ENCODE results near the gene SLC25A1.

Gene SLC25A1

DNA sequence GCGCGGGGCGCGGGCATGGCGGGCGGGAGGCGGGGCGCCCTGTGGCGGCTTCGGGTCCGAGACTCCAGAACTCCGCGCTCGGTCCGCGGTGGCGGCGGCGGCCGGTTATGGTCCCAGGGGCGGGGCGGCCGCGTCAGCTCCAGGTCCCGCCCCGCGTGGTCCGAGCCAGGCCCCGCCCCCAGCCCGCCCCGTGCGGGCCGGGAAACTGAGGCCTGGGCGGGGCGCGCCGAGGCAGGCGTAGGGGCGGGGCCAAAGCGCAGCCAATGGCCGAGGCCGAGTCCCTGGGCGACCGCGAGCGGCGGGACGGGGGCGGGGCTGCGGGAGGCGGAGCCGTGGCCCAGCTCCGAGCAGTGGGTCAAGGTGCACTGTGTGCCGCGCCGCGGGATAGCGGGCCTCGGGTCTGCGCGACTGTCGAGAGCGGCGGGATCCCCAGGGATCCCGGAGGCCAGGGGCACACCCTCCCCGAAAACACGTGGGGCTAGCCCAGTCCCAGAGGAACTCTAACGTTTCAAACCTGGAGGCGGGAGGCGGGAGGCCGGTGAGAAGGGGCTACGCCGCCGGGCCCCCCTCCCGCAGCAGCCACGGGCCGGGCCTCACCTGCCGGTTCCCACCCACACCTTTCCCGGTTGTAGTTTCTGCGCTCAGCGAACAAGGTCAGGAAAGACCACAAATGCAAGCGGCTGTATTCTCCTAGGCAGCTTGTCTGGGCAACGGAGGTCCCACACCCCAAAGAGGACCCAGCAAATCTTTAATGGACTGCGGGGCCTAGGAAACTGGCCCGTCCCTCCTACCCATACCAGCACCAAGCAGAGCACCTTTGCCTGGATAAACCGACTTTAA, at the start of gene SLC25A1:
Gene SLC25A1 (minus strand): TSS at position 80 of the 840 bp plus-strand sequence. CDS start 63 bp downstream, at position 17.
- DNase-seq = peak; percentile 67

DNA sequence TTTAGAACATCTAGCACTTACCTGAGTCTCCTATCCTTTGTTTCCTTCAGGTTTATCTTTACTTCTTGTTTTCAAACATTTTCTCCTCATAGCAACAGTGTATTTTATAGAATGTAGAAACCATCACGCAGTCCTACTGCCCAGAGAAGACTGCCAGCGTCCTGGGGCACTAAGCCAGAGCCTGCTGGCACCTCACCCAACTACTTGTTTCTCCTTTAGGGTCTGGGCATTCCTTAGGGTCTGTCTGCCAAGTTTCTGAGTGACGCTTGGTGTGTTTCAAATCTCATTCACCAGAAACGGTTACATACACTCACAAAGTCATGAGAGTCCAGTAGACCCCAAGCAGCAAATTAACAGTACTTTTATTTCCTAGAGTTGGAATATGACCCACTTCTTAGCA, 49.6 kb upstream of the SLC25A1 start:
- DNase-seq = no peak

DNA sequence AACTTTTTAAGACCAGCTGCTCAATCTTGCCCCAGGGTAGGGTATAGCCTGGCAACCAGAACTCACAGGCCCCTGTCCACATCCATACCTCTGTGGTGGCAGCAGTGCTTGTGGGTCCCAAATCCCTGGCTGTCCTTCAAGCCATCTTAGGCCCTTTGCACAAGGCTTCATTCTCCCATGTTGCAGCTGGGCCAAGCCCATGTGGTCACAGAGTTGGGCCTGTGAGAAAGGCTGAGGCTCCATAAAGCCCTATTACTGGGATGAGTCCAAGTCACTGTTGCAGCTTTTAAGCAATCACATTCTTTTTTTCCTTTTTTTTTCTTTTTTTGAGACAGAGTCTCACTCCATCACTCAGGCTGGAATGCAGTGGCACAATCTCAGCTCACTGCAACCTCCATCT, 47.9 kb upstream of the SLC25A1 start:
- DNase-seq = no peak

DNA sequence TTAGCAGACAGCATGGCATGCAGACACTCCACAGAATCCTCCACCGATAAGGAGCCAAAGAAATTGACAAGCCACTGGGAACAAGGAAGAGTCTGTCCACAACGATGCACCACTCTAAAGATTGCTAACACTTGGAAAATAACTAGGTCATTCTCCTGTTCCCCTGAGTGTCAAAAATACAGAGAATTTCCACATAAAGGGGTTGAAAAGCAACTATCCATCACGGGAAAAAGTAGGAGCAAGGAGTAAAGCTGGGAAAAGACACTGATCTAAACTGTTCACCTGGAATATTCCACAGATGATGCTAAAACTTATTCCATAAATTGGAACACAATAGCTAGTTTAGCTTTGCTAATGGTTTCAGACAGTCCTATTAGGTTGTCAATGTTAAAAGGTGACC, 47.0 kb upstream of the SLC25A1 start:
- no peak for DNase-seq

DNA sequence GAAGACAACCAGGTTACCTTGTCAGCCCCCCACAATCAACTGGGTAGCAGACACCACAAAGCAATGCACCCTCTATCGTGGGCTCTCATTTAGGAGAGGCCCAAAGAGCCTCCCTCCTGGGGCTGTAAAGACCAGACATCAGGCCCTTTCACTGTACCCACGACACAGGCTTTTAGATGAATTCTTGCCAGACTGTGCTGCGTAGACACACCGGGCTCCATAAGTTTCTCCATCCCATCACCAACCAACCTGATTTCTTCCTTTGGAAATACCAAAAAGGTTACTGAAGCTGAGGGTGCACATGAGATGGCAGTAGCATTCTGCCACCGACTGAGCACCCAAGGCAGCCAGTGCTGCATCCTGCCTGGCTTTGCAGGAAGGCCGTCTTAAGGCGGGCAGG, 46.4 kb upstream of the SLC25A1 start:
- no peak for DNase-seq

DNA sequence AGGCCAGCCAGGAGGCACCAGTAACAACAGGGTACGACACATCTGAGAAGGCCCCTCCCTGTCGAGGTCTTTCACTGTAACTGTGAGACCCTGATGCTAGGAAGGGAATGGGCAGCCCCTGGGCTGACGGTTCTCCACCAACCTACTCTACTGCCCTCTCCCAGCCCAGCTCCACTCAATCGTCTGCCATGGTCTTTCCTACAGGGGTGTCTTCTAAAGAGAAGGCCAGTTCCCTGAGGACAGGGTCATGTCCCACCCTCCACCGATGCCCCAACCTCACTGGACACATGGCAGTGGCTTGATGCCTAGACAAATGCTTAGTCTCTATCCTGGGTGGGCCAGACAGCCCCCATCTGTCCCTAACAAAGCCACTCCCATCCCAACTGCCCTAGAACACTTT, 46.0 kb upstream of the SLC25A1 start:
- DNase-seq = no peak

DNA sequence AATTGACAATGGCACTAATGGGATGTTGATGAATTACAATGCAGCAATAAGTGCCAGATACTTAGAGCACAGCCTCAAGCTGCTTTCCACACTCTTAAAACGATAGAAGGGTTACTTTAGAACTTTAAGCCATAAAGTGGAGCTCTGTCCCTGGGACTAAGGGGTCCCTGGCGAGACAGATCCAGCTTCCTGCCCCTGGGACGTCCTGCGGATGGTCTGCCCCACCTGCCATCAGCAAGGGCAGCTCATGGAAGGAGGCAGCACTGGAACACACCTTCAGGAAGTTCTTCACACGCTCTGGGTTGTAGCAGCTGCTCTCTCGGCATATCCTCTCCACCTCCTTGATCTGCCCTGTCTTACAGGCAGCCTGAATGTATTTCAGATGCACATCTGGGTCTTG, 45.1 kb upstream of the SLC25A1 start:
- no peak for DNase-seq

DNA sequence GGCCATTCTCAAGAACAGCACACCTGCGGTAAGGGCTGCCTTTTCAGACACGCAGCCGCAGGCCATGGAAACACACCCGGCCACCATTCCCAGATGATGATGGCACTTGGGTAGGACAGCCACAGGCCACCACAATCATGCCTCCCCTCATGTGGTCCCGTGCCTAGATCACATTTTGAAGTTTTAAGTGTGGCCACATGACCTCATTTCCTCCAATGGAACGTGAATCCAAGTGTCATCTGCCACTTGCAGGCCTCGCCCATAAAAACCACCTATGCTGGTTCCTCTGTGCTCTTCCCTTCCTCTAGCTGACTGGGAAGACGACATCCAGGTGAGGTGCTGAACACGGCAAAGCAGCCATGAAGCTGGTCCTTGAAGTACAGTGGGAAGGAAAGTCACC, 44.6 kb upstream of the SLC25A1 start:
- DNase-seq = no peak

DNA sequence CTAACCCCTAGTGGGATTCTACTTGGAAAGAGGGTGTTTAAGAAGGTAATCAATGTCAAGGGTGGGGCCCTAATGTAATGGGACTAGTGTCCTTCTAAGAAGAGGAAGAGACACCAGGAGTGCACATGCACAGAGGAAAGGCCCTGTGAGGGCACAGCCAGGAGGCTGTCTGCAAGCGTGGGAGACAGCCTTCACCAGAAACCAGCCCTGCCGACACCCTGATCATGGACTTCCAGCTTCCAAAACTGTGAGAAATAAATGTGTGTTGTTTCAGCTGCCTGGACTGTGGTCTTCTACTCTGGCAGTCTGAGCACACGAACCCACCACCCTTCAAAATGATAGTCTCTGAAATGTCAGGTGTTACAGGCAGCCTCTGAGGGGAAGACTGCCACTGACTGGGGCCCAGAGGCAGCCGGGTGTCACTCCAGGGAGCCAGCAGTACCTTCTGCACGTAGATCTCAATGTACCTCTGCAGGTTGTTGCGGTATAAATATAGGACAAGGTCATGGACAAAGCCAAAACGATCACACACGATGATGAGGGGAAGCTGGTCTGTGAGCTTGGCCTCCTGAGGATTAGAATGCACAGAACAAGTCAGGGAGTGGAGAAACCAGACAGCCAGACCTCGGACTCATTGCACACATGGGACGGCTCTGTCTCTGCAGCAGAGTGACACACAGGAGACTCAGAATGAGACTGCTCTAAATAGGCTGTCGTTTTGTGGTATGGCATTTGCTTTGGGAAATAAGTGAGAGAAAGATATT, 43.9 kb upstream of the SLC25A1 start:
- DNase-seq = no peak

DNA sequence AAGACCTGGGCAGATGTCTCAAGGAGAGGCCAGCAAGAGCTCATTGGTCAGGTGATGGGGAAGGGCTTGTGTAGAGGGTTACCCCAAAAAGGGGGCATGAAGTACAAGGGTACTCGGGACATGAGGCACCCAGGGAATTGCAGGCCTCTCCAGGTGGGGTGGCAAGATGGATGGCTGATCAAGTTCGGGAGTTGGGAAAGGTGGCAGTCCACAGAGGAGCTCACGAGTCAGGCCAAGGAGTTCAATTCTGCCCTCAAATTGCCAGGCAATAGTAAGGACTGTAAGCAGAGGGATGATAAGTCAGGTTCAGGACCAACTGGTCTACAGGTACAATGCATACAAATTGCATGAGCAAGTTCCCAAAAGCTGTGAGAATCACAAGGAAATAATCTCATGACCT, 42.3 kb upstream of the SLC25A1 start:
- DNase-seq = no peak

DNA sequence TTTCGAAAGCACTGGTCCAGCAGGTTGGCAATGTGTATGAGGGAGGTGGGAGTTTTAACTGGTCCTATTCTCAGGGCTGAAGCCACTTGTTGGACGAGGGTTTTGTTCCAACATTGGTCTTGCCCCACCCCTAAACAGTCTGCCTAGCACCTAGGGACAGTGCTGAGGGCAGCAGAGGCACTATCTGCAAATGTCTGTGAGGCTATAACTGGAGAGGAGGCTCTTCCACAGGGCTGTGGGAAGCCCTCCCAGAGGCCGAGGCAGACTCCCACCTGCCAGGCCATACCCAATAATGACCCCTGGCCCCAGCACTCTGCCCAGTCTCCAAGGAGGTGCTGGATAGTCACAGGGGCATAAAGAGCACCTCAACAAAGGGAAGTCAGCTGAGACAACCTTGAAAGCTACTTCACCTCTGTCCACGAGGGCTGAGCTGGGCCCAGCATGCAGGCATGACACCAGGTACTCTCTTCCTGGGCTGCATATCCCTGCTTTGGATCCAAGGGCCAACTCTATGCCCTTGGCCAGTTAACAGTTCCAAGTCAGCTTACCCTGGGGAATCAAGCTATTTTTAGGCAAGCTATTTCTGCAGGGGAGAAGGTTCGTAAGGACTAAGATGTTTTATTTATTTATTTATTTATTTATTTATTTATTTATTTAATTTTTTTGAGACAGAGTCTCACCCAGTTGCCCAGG, 40.2 kb upstream of the SLC25A1 start:
- DNase-seq = peak; percentile 10

DNA sequence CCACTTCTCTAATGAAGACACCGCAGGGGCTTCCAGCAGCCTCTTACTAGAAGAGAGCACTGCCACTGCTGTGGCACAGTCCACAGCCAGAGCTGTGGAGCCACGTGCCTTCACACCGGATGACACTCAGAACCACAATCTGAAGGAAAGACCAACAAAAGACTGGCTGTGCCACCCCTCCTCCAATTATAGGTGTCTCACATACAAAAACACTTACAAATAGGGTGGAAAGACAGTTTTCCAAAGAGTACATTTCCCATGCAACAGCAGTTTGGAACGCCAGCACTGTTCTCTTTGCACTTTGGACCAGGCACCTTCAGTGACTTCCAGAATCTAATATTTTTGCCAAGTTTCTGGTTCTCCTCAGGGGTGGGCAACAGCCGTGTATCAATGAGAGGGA, 38.0 kb upstream of the SLC25A1 start:
- DNase-seq = no peak

DNA sequence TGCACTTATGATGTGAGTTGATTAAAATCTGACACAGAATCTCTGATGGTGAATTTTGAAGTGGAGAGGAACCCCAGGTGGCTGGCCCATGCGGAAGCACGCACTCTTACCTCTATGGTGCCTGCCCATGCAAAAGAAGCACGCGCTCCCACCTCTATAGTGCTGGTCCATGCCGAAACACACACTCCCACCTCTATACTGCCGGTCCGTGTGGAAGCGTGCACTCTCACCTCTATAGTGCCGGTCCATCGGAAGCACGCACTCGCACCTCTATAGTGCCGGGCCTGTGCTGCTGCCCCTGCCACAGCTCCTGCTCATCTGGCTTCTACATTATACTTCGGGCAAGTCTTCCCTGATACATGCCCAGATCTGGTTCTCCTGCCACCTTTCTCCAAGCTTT, 36.8 kb upstream of the SLC25A1 start:
- DNase-seq = no peak

DNA sequence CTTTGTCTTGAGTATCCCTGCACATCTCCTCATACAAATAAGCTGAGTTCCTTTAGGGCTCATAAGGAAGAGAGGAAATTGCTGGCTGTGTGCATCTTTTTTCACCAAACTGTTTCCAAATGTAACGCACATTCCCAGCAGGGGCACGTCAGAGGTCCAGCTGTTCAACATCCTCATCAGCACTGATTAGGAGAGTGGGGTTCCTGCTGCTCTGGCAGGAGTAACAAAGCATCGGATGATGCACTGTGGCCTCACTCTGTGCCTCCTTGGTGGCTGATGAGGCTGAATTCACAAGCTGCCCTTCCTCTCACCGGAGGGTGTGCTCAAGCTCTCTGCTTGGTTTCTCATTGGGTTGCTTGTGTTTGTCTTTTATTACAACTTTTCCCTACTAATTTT, 35.5 kb upstream of the SLC25A1 start:
- DNase-seq = no peak

DNA sequence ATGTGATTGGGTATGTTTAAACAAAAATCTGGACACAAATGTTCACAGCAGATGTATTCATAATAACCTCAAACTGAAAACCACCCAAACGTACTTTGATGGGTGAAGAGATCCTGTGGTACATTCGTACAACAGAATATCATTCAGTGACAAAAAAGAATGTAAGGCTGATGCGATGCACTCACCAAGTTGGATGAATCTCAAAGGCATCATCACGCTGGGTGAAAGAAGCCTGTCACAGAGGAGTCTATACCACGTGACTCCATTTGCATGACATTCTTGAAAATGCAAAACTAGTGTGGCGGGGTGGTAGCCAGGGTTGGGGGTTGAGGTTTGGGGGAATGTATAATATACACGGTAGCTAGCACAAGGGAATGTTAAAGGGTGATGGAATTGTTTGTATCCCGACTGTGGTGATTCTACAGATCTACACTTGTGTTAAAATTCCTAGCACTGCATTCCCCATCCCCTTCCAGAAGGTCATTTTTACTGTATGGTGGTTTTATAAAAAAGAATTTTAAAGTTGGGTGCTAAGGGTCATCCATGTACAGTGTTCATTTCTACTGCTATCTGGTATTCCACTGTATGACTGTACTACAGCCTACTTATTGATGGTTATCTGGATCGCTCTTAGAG, 35.0 kb upstream of the SLC25A1 start:
- DNase-seq = no peak

DNA sequence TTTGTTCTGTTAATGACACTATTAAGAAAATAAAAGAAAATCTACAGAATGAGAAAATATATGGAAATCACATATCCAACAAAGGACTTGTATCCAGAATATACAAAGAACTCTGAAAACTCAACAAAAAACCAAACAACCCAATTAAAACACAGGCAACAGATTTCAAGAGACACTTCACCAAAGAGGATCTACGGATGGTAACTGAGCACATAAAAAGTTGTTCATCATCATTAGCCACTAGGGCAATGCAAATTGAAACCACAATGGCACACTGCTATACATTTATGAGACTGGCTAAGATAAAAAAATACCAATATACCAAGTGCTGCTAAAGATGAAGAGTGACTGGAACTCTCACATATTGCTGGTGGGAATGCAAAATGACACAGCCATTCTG, 34.5 kb upstream of the SLC25A1 start:
- DNase-seq = no peak

DNA sequence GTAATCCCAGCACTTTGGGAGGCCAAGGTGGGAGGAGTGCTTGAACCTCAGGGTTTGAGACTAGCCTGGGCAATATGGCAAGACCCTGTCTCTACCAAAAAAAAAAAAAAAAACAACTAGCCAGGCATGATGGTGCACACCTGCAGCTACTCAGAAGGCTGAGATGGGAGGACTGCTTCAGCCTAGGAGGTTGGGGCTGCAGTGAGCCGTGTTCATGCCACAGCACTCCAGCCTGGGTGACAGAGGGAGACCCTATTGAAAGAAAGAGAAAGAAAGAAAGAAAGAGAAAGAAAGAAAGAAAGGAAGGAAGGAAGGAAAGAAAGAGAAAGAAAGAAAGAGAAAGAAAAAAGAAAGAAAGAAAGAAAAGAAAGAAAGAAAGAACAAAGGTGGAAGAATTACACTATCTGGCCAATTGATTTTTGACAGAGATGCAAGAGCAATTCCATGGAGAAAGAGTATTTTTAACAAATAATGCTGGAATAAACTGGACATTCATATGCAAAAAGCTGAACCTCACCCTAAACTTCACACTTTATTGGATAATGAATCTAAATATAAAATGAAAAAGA, 33.9 kb upstream of the SLC25A1 start:
- DNase-seq = no peak

DNA sequence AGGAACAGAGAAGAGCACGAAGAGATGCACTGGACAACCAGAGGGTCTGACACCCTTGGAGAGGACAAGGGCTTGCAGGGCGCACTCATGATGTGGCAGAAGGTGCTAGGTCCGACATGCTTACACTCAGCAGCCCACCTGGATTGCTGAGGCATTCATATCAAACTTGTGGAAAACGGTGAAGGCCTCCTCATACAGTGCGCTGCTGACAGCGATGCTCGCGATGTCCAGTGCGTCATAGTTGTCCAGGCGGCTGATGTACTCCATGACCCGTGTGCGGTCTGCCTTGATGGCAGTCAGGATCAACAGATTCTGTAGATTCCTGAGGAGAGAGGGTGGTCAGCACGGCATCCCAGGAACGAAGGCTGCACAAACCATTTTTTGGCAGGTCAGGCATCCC, 31.7 kb upstream of the SLC25A1 start:
- no peak for DNase-seq

DNA sequence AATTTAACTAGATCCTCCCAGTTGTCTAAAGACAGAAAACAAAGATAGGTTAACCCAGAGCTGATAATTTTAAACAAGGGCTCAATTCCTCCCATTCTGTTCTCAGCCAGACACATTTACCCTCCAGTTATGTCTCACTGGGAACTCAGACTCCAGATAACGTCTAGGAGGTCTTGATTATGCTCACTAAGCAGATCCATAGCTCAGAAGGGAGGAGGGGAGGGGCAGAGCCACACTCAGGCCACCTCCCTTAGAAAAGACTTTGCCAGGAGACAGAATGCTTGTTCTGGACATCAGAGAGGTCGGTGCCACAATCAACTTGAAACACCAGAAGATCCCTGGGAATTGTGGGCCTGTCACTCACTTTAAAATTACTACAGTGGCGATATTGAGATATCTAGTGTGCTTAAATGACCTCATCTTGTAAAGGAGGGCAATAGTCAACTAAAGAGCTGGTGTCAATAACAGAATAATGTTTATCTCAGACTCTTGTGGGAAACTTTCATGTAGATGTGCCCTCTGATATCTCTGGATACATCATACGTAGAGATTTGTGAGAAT, 29.8 kb upstream of the SLC25A1 start:
- no peak for DNase-seq

DNA sequence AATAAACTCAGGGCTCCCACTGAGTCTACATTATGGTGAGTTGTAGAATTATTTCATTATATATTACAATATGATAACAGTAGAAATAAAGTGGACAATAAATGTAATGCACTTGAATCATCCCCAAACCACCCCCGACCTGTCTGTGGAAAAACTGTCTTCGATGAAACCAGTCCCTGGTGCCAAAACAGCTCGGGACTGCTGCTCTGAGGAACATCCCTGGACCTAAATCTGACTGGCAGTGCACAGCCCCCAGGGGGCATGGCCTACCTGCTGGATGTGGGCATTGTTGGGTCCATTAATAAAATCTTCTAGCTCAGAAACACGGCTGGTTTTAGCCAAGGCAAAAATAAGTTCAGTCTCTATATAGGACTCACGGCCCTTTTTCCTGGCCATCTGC, 29.3 kb upstream of the SLC25A1 start:
- no peak for DNase-seq

DNA sequence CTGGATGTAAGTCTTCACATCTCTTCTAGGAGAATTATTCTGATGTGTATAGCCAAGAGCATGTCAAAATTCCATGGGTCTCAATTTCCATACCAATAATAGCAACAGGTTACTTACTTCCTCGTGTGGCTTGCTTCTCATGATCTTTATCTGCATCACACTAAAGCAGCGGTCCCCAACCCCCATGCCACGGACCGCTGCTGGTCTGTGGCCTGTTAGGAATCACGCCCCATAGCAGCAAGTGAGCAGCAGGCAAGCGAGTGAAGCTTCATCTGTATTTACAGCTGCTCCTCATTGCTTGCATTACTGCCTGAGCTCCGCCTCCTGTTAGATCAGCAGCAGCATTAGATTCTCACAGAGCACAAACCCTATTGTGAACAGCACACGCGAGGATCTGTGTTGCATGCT, 28.9 kb upstream of the SLC25A1 start:
- no peak for DNase-seq

DNA sequence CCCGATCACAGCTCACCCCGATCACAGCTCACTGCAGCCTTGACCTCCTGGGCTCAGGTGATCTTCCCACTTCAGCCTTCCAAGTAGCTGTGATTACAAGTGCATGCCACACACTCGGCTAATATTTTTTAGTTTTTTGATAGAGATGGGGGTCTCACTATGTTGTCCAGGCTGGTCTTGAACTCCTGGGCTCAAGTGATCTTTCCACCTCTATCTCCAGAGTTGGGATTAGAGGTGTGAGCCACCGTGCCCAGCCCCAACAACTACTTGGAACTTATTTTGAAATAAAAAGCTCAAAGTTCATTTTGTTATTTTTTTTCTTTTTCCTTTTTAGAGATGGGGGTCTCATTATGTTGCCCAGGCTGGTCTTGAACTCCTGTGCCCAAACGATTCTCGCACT, 27.8 kb upstream of the SLC25A1 start:
- no peak for DNase-seq

DNA sequence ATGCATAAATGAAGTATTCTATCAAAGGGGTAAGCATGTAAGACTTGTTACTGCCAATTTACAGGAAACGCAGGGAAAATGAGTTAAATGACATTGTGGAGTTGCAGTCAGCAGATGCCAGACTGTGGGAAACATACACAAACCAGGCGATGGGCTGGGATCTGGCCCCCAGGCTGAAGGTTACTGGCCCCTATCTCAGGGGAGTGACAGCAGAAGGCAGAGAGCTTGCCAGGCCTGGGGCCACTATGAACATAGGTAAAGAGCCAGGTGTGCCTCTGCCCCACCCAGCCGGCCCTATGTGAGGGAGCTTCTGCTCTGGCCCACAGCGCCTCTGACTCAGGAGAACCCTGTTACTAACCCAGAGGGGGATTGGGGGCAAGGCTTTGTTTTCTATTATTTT, 26.1 kb upstream of the SLC25A1 start:
- DNase-seq = no peak
